ENCODE measurements around the gene MBP. TPM values are rescaled to one million over a fixed set of nuclear protein-coding genes. Genes with fewer than 3 reads are reported as not detected.
A peak's percentile ranks its signal among the peaks of the same experiment; 100 is the strongest.

The MBP gene
- total RNA-seq, 1 experiment from 2014 or later, result 88.8 TPM

DNA sequence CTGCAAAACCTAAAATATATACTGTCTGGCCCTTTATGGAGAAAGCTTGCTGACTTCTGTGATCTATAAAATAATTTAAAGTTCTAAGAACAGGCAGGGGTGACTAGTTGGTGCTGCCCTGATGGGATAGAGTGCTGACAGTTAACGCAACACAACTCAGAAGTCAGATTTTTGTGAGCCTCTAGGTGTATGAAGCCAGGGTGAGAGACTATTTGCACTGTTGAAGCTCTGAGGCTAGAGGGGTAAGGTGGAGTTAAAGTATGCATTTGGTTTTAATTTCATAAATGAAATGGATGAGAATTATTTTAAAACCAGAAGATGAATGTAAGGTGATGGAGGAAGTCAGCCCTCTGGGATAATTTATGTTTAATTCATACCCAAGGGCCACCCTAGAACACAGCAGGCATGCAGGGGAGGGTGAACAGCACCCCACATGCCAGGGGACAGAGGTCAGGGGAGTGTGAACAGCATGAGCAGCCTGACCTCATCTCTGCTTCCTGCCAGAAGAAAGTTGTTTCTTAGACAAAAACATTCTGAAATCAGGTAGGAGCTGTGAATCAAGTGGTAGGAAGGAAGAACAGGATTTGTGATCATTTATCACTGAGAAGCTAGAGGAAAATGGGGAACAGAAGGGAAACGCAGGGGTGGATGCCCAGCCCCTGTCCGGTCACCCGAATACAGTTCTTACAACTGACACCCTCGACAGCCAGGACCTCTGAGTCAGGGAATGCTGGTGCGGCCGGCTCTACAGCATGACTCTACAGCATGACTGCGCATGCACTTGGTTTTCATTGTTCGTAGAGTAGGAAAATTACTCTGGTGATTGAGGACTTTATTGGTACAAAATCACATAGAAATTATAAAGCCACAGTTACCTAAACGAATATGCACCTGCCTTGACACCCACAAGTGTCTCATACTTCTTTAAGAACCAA, 93.1 kb downstream of the MBP start:
- H3K4me3 ChIP-seq (ENCODE audit: low read depth in 2 of 2, low read length in 2 of 2), result no peak overlapping the region
- no peak overlapping the region for H3K27ac ChIP-seq (ENCODE audit: low read length)
- no peaks in the 10 kb centered on the region for H3K36me3 ChIP-seq (ENCODE audit: control insufficient read depth, insufficient read depth, low read length)
- intact Hi-C loops (cut with micrococcal nuclease; ENCODE audit: unreplicated experiment) (no loop called here), in situ Hi-C loops (cut with HindIII; ENCODE audit: low pct_unique_long_range_greater_than_20kb, low sequenced_read_pairs) (no loop called here)
- TSS peak; percentile 41 for BruUV-seq (replicated peaks)
- H3K27me3 ChIP-seq (ENCODE audit: control insufficient read depth, insufficient read depth, low read length), result no peaks in the 10 kb centered on the region
- peaks cover 16% of the 10 kb centered on the region; the same call in 1 of the 2 replicates for H3K4me1 ChIP-seq (ENCODE audit: control insufficient read depth, insufficient read depth, low read length)
- TF ChIP-seq, protein P1, sequence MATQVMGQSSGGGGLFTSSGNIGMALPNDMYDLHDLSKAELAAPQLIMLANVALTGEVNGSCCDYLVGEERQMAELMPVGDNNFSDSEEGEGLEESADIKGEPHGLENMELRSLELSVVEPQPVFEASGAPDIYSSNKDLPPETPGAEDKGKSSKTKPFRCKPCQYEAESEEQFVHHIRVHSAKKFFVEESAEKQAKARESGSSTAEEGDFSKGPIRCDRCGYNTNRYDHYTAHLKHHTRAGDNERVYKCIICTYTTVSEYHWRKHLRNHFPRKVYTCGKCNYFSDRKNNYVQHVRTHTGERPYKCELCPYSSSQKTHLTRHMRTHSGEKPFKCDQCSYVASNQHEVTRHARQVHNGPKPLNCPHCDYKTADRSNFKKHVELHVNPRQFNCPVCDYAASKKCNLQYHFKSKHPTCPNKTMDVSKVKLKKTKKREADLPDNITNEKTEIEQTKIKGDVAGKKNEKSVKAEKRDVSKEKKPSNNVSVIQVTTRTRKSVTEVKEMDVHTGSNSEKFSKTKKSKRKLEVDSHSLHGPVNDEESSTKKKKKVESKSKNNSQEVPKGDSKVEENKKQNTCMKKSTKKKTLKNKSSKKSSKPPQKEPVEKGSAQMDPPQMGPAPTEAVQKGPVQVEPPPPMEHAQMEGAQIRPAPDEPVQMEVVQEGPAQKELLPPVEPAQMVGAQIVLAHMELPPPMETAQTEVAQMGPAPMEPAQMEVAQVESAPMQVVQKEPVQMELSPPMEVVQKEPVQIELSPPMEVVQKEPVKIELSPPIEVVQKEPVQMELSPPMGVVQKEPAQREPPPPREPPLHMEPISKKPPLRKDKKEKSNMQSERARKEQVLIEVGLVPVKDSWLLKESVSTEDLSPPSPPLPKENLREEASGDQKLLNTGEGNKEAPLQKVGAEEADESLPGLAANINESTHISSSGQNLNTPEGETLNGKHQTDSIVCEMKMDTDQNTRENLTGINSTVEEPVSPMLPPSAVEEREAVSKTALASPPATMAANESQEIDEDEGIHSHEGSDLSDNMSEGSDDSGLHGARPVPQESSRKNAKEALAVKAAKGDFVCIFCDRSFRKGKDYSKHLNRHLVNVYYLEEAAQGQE (IDR thresholded peaks at IDR 0.05; ENCODE audit: insufficient read depth in 1 of 2, low read depth in 2 of 2, low read length in 1 of 2), result no peak
- TF ChIP-seq, protein P2, sequence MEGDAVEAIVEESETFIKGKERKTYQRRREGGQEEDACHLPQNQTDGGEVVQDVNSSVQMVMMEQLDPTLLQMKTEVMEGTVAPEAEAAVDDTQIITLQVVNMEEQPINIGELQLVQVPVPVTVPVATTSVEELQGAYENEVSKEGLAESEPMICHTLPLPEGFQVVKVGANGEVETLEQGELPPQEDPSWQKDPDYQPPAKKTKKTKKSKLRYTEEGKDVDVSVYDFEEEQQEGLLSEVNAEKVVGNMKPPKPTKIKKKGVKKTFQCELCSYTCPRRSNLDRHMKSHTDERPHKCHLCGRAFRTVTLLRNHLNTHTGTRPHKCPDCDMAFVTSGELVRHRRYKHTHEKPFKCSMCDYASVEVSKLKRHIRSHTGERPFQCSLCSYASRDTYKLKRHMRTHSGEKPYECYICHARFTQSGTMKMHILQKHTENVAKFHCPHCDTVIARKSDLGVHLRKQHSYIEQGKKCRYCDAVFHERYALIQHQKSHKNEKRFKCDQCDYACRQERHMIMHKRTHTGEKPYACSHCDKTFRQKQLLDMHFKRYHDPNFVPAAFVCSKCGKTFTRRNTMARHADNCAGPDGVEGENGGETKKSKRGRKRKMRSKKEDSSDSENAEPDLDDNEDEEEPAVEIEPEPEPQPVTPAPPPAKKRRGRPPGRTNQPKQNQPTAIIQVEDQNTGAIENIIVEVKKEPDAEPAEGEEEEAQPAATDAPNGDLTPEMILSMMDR (IDR thresholded peaks at IDR 0.05), result no peak
- TF ChIP-seq SIN3A (IDR thresholded peaks at IDR 0.05; ENCODE audit: borderline replicate concordance, insufficient read depth, low read depth, low read length) (no peak), POLR2AphosphoS5 (IDR thresholded peaks at IDR 0.05; ENCODE audit: low read depth, low read length) (no peak), TCF7L2 (IDR thresholded peaks at IDR 0.05; ENCODE audit: low read depth, low read length) (no peak)
- ATAC-seq (no peak), DNase-seq (ENCODE audit: low read depth, low spot score) (no peak)
- POLR2A ChIA-PET, result no interaction called here
- CTCF ChIA-PET, result no interaction called here
- no peaks in the 10 kb centered on the region for H3K9me3 ChIP-seq (ENCODE audit: control insufficient read depth, insufficient read depth, low read depth, low read length)

DNA sequence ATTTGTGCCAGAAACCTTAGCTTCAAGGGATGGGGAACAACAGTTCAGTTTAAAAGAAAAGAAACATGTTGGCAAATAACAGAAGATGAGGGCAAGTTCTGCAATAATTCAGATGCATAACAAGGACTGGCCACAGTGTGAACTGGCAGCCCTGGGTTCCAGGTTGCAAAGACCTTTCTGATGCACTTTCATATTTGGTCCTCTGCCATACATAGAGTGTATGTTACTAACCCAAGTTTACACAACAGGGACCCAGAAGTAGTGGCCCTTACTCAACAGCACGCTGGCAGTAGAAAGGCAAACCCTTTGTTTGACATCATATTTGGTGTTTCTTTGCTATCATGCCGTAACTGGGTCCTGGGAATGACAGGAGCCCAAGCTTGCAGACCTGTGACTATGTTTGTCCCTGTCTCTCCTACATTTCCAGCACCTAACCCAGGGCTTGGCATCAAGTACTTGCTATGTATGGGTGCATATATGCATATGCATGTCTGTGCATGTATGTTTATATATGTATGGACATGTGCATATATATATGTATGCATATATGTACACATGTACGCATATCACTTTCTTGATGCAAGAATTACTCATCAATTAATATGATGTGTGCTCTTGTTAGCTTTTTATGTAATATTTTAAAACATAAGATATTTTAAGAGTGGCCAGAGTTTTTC, 94.3 kb downstream of the MBP start:
- BruUV-seq (replicated peaks), result no TSS peak
- Histone ChIP-seq H3K27me3 (ENCODE audit: control insufficient read depth, insufficient read depth, low read length) (no peaks in the 10 kb centered on the region), H3K27ac (ENCODE audit: low read length) (no peak overlapping the region), H3K36me3 (ENCODE audit: control insufficient read depth, insufficient read depth, low read length) (no peaks in the 10 kb centered on the region), H3K9me3 (ENCODE audit: control insufficient read depth, insufficient read depth, low read depth, low read length) (no peaks in the 10 kb centered on the region), H3K4me3 (ENCODE audit: low read depth in 2 of 2, low read length in 2 of 2) (no peak overlapping the region), H3K4me1 (ENCODE audit: control insufficient read depth, insufficient read depth, low read length) (peaks cover 11% of the 10 kb centered on the region; the same call in 1 of the 2 replicates)
- ATAC-seq (no peak), DNase-seq (ENCODE audit: low read depth, low spot score) (no peak)
- in situ Hi-C loops (cut with HindIII; ENCODE audit: low pct_unique_long_range_greater_than_20kb, low sequenced_read_pairs) (no loop called here), intact Hi-C loops (cut with micrococcal nuclease; ENCODE audit: unreplicated experiment) (no loop called here)
- CTCF ChIA-PET, result no interaction called here
- no peak for TF ChIP-seq TCF7L2 (IDR thresholded peaks at IDR 0.05; ENCODE audit: low read depth, low read length)
- no peak for TF ChIP-seq POLR2AphosphoS5 (IDR thresholded peaks at IDR 0.05; ENCODE audit: low read depth, low read length)
- TF ChIP-seq, protein P1 (IDR thresholded peaks at IDR 0.05; ENCODE audit: insufficient read depth in 1 of 2, low read depth in 2 of 2, low read length in 1 of 2), result no peak
- TF ChIP-seq, protein P2 (IDR thresholded peaks at IDR 0.05), result no peak
- POLR2A ChIA-PET, result no interaction called here
